ENCODE measurements around the gene LTB.

GRCh38 chr6:31572041-31572911, 9.9 kb downstream of the LTB start, which contains the start of gene LTA:
- no peak for TF ChIP-seq CTCF (IDR thresholded peaks at IDR 0.05)
- TF ChIP-seq POLR2A (IDR thresholded peaks at IDR 0.05): no peak

All from thyroid gland (tissue), 4 donors.